ENCODE measurements around the gene BAIAP3. TPM values are rescaled to one million over a fixed set of nuclear protein-coding genes. Genes with fewer than 3 reads are reported as not detected.

The BAIAP3 gene
- total RNA-seq, 6 donors from 2014 or later = 3.2 to 57.6 (median 11.5) TPM

GRCh38 chr16:1377406-1378010, 44.1 kb downstream of the BAIAP3 start:
- Histone ChIP-seq H3K4me3 (no peak overlapping the region), H3K9me3 (no peaks in the 10 kb centered on the region), H3K4me1 (peaks cover 13 to 25% (median 21%) of the 10 kb centered on the region in 4 donors), H3K27me3 (no peaks in the 10 kb centered on the region), H3K27ac (no peak overlapping the region), H3K36me3 (peaks cover 10 to 33% (median 22%) of the 10 kb centered on the region in 4 donors)
- WGBS, 2 donors = 91 to 94% methylated on average over 8 to 9 of the region's 10 CpGs
- no peak for TF ChIP-seq POLR2AphosphoS5 (IDR thresholded peaks at IDR 0.05)
- no peak for TF ChIP-seq POLR2A (IDR thresholded peaks at IDR 0.05)
- TF ChIP-seq CTCF (IDR thresholded peaks at IDR 0.05) = no peak
- DNase-seq = no peak
- no peak for ATAC-seq (ENCODE audit: low FRiP score in 2 of 2)

GRCh38 chr16:1378087-1378803, 44.8 kb downstream of the BAIAP3 start:
- ATAC-seq (ENCODE audit: low FRiP score in 2 of 2) = no peak
- peak overlapping the region in 3 of 4 donors; percentile 59 to 63 (median 59) for H3K4me3 ChIP-seq
- H3K36me3 ChIP-seq = peaks cover 12 to 37% (median 24%) of the 10 kb centered on the region in 4 donors
- H3K4me1 ChIP-seq = peaks cover 13 to 25% (median 21%) of the 10 kb centered on the region in 4 donors
- TF ChIP-seq CTCF (IDR thresholded peaks at IDR 0.05) (no peak), POLR2A (IDR thresholded peaks at IDR 0.05) (no peak), POLR2AphosphoS5 (IDR thresholded peaks at IDR 0.05) (no peak), EP300 (IDR thresholded peaks at IDR 0.05) (no peak)
- H3K27ac ChIP-seq = peak overlapping the region in 3 of 4 donors; percentile 8 to 82 (median 62)
- DNase-seq = no peak
- H3K9me3 ChIP-seq = no peaks in the 10 kb centered on the region
- H3K27me3 ChIP-seq = no peaks in the 10 kb centered on the region
- 96 to 97% methylated on average over 17 to 24 of the region's 25 CpGs for WGBS, 2 donors

- H3K4me1 ChIP-seq = peaks cover 13 to 25% (median 21%) of the 10 kb centered on the region in 4 donors
- no peaks in the 10 kb centered on the region for H3K27me3 ChIP-seq
- DNase-seq (peak; percentile 84 to 93), ATAC-seq (ENCODE audit: low FRiP score in 2 of 2) (peak; percentile 63 to 80)
- H3K27ac ChIP-seq = peak overlapping the region; percentile 62 to 82 (median 78)
- no peak for TF ChIP-seq CTCF (IDR thresholded peaks at IDR 0.05)
- TF ChIP-seq EP300 (IDR thresholded peaks at IDR 0.05) = peak in 2 of 4 donors; percentile 68 to 69
- peak; percentile 43 to 60 for TF ChIP-seq POLR2AphosphoS5 (IDR thresholded peaks at IDR 0.05)
- no peak for TF ChIP-seq POLR2A (IDR thresholded peaks at IDR 0.05)
- H3K36me3 ChIP-seq = peaks cover 12 to 43% (median 28%) of the 10 kb centered on the region in 4 donors
- WGBS, 2 donors = 17 to 83% methylated on average over 3 to 15 of the region's 31 CpGs
- no peaks in the 10 kb centered on the region for H3K9me3 ChIP-seq
- H3K4me3 ChIP-seq = peak overlapping the region; percentile 15 to 63 (median 59)
These were observed 45.4 kb downstream of the BAIAP3 start for GRCh38 chr16:1378804-1379303.

- Histone ChIP-seq H3K4me1 (peaks cover 13 to 25% (median 21%) of the 10 kb centered on the region in 4 donors), H3K36me3 (peaks cover 12 to 49% (median 34%) of the 10 kb centered on the region in 4 donors), H3K4me3 (peak overlapping the region; percentile 15 to 63 (median 59)), H3K27me3 (no peaks in the 10 kb centered on the region), H3K27ac (peak overlapping the region; percentile 62 to 82 (median 78)), H3K9me3 (no peaks in the 10 kb centered on the region)
- peak; percentile 50 to 94 for DNase-seq
- ATAC-seq (ENCODE audit: low FRiP score in 2 of 2) = peak in 1 of 2 donors; percentile 90
- WGBS, 2 donors = 20 to 24% methylated on average over 8 to 36 of the region's 95 CpGs
- TF ChIP-seq EP300 (IDR thresholded peaks at IDR 0.05) (no peak), POLR2AphosphoS5 (IDR thresholded peaks at IDR 0.05) (peak in 1 of 2 donors; percentile 0), POLR2A (IDR thresholded peaks at IDR 0.05) (peak in 1 of 4 donors; percentile 17)
These were observed 46.0 kb downstream of the BAIAP3 start for GRCh38 chr16:1379304-1380076.
